ENCODE results near the gene FBF1.

GRCh38 chr17:75900691-75901533 lies 39.9 kb downstream of the FBF1 start:
- TF ChIP-seq CTCF (tag by site-specific recombination; IDR thresholded peaks at IDR 0.05): no peak
- no peak for TF ChIP-seq ZNF707 (tag by site-specific recombination; IDR thresholded peaks at IDR 0.05)
- no peak for TF ChIP-seq ZNF639 (tag by site-specific recombination; IDR thresholded peaks at IDR 0.05)
- TF ChIP-seq ZNF140 (tag by site-specific recombination; IDR thresholded peaks at IDR 0.05): no peak
- no peak for TF ChIP-seq ZNF394 (tag by site-specific recombination; IDR thresholded peaks at IDR 0.05; ENCODE audit: borderline replicate concordance)
- no peak for TF ChIP-seq ZNF664 (tag by site-specific recombination; IDR thresholded peaks at IDR 0.05)
- TF ChIP-seq GFI1B (tag by site-specific recombination; IDR thresholded peaks at IDR 0.05): no peak
- no peak for TF ChIP-seq ZNF19 (tag by site-specific recombination; IDR thresholded peaks at IDR 0.05; ENCODE audit: low read depth)
- no peak for TF ChIP-seq SETDB1 (IDR thresholded peaks at IDR 0.05; ENCODE audit: insufficient read length, low read length)
- no peak for TF ChIP-seq ZNF341 (tag by site-specific recombination; IDR thresholded peaks at IDR 0.05; ENCODE audit: low read depth)
- TF ChIP-seq TCF7L2 (IDR thresholded peaks at IDR 0.05; ENCODE audit: borderline replicate concordance, low read depth, low read length): no peak
- TF ChIP-seq ZNF23 (tag by site-specific recombination; IDR thresholded peaks at IDR 0.05; ENCODE audit: borderline replicate concordance): no peak

Data from HEK293 (cell line).